ENCODE results near the gene NEMF. TPM values are rescaled to one million over a fixed set of nuclear protein-coding genes. Genes with fewer than 3 reads are reported as not detected.
A peak's percentile ranks its signal among the peaks of the same experiment; 100 is the strongest.

The NEMF gene
- total RNA-seq, 1 experiment from 2014 or later: 57.7 TPM

DNA sequence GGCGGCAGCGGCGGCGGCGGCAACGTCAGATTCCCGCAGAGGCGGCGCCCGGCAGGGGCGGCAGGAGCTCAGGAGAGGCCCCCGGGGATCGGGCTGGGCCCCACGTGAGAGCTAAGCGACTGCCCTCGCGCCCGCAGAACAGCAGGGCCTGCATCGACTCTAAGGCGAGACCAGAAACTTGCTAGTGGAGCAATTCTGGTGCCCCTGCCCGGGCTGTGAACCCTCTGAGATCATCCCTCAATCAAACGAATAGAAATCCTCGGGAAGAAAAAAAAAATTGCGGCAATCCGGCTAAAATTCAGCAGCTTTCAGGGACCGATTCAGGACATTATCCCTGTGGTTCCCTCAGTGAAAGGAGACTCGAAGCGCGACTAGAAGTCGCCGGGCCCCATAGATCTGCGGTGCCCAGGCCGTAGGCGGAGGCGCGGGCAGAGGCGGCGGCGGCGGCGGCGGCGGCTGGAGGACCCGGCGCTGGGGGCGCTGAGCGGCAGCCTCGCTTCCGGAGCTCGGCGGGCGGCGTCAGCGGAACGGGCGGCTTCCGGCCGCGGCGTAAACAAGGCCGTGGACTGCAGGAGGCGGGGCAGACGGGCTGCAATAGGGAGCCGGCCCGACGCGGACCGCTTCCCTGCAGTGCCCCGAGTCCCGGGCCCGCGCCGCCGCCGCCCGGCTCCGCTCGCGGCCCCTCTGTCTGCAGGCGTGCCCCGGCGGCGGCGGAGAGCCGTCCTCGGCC lies 84.9 kb downstream of the NEMF start, which contains the start of gene KLHDC2 (continued):
- TF ChIP-seq, protein P1, sequence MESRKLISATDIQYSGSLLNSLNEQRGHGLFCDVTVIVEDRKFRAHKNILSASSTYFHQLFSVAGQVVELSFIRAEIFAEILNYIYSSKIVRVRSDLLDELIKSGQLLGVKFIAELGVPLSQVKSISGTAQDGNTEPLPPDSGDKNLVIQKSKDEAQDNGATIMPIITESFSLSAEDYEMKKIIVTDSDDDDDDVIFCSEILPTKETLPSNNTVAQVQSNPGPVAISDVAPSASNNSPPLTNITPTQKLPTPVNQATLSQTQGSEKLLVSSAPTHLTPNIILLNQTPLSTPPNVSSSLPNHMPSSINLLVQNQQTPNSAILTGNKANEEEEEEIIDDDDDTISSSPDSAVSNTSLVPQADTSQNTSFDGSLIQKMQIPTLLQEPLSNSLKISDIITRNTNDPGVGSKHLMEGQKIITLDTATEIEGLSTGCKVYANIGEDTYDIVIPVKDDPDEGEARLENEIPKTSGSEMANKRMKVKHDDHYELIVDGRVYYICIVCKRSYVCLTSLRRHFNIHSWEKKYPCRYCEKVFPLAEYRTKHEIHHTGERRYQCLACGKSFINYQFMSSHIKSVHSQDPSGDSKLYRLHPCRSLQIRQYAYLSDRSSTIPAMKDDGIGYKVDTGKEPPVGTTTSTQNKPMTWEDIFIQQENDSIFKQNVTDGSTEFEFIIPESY (IDR thresholded peaks at IDR 0.05; ENCODE audit: extremely low read depth, insufficient replicate concordance, low read length): no peak
- peak; percentile 61; the same call in 1 of the 2 replicates for TF ChIP-seq CBX3 (IDR thresholded peaks at IDR 0.05; ENCODE audit: low read depth)
- TF ChIP-seq SP1 (IDR thresholded peaks at IDR 0.05; ENCODE audit: low read depth): peak; percentile 28
- no peak for TF ChIP-seq EZH2 (IDR thresholded peaks at IDR 0.05)
- TF ChIP-seq ELF1 (IDR thresholded peaks at IDR 0.05; ENCODE audit: borderline replicate concordance, low read depth): no peak; the same call in 1 of the 2 replicates

DNA sequence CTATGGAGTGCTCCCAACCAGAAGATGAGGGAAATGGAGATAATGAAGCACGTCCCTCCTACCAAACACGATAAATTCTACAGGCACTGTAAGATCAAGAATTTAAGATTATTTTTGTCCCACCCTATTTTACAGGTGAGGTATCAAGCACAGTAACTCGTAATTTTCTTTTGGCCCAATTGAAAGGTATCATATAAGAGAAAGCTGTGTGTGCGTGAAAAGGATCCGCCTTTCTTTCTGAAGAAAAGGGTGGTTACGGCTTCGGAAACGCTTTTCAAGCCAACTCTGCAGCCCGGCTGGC lies 85.4 kb downstream of the NEMF start:
- ChIA-PET POLR2A (interaction anchor here (0.9 to 2.1 kb wide), 5 partner anchors 75 to 133 kb away, joined by 3 to 8 read pairs (median 4); partner anchors contain the start of gene NEMF), RAD21 (ENCODE audit: low non-redundant PET in 1 of 2, low total read pairs in 2 of 2, uncharacterized antibody in 2 of 2, unreplicated experiment in 2 of 2) (interaction anchor here (0.6 to 0.8 kb wide), 4 partner anchors 61 to 179 kb away, joined by 3 to 5 read pairs (median 4); no protein-coding TSS in a partner anchor), CTCF (interaction anchor here (1.3 to 1.4 kb wide), 3 partner anchors 9 to 133 kb away, joined by 3 to 9 read pairs (median 3); no protein-coding TSS in a partner anchor)
- peak overlapping the region; percentile 96 for H3K9ac ChIP-seq (ENCODE audit: low read length)
- H3K4me2 ChIP-seq (ENCODE audit: low read length): peak overlapping the region; percentile 97
- no TSS peak for BruUV-seq (replicated peaks)
- H4K20me1 ChIP-seq (ENCODE audit: insufficient read depth): no peaks in the 10 kb centered on the region
- H3K79me2 ChIP-seq (ENCODE audit: insufficient read depth, low read length): peaks cover 17% of the 10 kb centered on the region; the same call in 1 of the 2 replicates
- H3K36me3 ChIP-seq (ENCODE audit: control insufficient read depth in 1 of 2, insufficient read depth in 2 of 2, low read length in 2 of 2): no peaks in the 10 kb centered on the region
- peak overlapping the region; percentile 74 to 99 for H3K4me3 ChIP-seq (replicated peaks in 1 of 2; ENCODE audit: low read depth in 1 of 2, low read length in 2 of 2)
- H3K27me3 ChIP-seq (ENCODE audit: insufficient read depth, low read length): no peaks in the 10 kb centered on the region
- H3K9me2 ChIP-seq (ENCODE audit: insufficient read depth): no peaks in the 10 kb centered on the region
- no peaks in the 10 kb centered on the region for H3K9me3 ChIP-seq (ENCODE audit: control insufficient read depth in 1 of 2, insufficient read depth in 1 of 2, low read depth in 1 of 2, low read length in 2 of 2)
- H3K27ac ChIP-seq (ENCODE audit: low read depth, low read length): peak overlapping the region; percentile 95
- H2AFZ ChIP-seq (ENCODE audit: low read depth, low read length, poor library complexity, severe bottlenecking): peak overlapping the region; percentile 95
- DNase-seq (ENCODE audit: low read depth, low spot score) (no peak), ATAC-seq (no peak)
- TF ChIP-seq EZH2phosphoT487 (IDR thresholded peaks at IDR 0.05; ENCODE audit: borderline replicate concordance): no peak
- TF ChIP-seq POLR2A (IDR thresholded peaks at IDR 0.05; ENCODE audit: borderline replicate concordance, extremely low read depth, insufficient read depth, insufficient read length): peak; percentile 15
- H3K4me1 ChIP-seq (ENCODE audit: control insufficient read depth in 1 of 2, insufficient read depth in 2 of 2, low read length in 2 of 2): peaks cover 13 to 32% of the 10 kb centered on the region in 2 experiments
- intact Hi-C loops (cut with micrococcal nuclease): loop anchor here (5.0 kb wide), 1 partner anchor 80 kb away; the partner anchor contains the start of gene POLE2
